SHP77 (cell line): ENCODE data around the gene CHST3.

Experiments
- DNase-seq, 2 experiments: peaks; one replicate each; lab custom pipeline; 2025; lab: John Stamatoyannopoulos, UW

Gene CHST3

DNA sequence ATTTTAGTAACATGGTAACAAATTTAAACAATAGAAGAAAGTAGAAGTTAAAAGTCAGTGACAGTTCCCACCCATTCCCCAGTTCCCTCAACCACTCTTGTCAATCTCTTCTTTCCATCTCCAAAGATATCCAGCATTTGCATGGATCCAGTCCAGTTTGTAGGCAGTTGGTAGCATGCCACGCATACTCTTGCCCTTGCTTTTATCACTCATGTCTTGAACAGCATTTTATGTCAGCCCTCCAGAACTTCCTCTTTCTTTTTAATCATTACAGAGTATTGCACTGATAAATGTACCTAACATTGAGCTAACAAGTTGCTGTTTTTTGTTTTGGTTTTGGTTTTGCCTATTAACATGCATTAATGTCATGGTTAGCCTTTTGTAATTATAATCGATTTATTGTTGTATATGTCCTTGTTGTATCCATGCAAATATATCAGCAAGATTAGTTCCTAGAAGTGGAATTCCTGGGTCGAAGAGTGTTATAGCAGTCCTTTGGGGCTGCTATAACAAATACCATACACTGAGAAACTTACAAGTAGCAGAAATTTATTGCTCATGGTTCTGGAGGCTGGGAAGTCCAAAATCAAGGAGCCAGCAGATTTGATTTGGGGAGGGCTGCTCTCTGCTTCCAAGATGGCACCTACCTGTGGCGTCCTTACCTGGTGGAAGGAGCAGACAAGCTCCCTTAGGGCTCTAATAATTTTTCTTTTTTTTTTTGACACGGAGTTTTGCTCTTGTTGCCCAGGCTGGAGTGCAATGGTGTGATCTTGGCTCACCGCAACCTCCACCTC lies 25.7 kb downstream of the CHST3 start:
- DNase-seq = no peak

DNA sequence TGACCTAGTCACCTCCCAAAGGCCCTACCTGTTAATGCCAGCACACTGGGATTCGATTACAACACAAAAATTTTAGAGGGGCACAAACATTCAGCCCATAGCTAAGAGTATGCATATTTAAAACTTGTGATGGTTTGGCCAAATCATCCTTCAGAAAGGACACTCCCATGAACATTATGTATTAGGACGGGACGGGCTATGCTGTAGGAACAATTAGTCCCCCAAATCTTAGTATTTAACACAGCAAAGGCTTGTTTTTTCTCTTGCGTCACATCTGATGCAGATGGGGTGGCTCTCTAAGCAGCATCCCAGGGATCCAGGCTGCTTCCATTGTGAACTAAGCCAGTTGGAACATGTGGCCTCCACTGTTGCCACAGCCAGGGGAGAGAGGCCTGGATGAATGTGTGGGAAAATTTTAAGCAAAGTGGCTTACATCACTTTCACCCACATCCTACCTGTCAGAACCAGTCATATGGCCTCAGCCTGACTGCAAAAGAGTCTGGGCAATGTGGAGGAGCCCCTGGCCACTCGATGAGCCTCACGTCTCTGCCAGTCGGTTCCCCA lies 26.6 kb downstream of the CHST3 start:
- DNase-seq = no peak

DNA sequence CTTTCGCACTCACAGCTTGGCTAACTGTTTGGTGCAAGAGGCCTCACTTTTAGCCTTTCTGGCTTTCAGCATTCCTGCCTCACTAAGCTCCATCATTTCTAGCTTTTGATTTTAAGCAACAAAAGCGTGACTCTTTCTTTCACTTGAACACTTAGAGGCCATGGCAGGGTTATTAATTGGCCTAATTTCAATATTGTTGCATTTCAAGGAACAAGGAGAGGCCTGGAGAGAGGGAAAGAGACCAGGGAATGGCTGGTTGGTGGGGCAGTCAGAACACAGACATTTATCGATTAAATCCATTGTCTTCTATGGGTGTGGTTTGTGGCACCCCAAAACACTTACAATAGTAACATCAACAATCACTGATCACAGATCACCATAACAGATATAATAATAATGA lies 31.3 kb downstream of the CHST3 start:
- DNase-seq = no peak

DNA sequence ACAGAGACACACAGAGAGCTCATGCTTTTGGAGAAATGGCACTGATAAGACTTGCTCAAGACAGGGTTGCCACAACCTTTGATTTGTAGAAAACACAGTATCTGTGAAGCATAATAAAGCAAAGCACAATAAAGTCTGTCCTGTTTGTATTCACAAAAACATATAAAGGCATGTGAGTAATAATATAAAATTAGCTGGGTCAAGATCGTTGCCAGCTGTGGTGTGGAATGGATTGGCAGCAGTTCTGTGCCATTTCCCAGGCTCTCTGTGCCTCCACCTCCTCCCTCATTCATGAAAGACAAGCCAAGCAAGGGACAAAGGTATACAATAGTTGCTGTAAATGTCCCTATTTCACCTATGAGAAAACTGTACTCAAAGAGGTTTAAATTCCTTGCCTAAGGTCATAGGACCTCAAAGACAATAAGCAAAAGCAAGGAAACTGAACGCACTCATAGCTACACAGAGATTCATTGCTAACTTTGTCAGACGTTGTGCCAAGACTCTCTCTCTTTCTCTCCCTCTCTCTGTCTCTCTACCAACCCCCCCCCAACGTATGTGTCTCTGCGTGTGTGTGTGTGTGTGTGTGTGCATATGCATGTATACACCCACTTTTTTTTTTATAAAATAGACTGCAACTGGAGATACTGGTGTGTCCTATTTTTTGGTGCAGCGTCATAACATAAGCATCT lies 31.8 kb downstream of the CHST3 start:
- DNase-seq = no peak

DNA sequence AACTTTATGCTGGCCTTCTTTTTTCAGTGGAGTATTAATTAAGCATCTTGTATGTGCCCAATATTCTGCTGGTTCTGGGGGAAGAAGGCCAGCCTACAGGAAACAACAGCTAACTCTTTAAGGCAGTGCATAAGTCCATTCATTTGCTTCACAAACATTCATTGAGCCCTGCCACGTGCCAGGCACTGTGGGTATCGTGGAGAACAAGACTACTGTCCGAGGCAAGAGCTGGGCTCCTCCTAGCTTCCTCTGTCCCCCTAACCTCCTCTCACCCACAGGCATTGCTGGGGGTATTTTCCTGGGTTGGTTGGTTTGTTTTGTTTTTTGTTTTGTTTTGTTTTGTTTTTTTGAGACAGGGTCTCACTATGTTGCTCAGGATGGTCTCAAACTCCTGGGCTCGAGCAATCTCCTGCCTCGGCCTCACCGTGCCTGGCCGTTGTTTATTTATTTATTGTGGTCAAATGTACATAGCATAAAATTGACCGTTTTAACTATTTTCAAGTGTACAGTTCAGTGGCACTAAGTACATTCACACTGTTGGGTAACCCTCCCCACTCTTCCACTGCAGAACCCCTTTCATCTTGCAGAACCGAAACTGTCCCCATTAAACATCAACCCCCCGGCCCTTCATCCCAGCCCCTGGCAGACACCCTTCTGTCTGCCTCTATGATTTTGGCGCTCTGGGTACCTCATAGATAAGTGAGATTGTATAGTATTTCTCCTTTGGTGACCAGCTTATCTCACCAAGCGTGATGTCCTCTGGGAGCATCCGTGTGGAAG lies 32.6 kb downstream of the CHST3 start:
- no peak for DNase-seq

DNA sequence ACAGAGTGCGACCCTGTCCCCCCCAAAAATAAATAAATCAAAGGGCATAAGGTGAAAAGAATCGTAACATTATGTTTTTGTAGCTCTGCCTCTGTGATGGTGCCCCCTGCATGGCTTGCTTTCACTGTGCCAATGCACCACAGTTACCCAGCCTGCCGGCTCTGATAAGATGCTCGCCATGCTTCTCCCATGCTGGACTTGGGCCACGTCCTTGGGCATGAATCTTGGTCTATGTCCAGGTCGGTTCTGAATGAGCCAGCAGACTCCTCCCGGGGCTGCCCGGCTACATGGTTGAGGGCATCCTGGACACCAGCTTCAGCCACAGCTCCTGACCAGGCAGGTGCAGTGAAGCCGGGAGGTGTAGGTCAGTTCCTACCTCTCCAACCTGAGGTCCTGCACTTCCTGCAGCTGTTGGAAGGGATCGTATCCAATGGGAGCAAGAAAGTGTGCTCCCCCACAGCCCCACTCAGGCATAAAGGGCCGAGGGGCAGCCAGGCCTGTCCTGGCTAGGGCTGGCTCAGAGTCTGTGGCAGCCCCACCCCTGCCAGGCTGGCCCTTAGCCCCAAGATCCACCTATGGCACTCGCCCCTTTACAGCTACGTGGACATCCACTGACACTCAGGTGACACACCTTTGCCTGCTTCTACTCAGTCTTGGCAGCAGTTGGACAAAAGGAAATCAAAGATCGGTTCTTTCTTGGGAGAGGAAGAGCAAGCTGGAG lies 34.1 kb downstream of the CHST3 start:
- no peak for DNase-seq

DNA sequence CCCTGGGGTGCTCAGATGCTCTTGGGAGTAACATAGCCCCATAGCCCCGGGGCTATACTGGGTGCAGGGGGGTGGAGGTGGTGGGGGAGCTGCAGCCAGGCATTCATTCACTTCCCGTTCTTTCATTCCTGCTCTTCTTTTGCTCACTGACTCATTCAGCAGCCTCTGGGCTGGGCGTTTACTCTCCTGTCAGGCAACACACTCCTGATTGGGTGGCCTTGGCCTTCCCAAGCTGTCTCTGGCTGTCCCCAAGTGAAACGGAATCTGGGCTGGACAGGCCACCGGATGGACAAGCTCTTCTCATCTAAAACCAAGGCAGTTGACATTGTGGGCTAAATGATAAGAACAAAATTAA lies 34.6 kb downstream of the CHST3 start:
- no peak for DNase-seq

DNA sequence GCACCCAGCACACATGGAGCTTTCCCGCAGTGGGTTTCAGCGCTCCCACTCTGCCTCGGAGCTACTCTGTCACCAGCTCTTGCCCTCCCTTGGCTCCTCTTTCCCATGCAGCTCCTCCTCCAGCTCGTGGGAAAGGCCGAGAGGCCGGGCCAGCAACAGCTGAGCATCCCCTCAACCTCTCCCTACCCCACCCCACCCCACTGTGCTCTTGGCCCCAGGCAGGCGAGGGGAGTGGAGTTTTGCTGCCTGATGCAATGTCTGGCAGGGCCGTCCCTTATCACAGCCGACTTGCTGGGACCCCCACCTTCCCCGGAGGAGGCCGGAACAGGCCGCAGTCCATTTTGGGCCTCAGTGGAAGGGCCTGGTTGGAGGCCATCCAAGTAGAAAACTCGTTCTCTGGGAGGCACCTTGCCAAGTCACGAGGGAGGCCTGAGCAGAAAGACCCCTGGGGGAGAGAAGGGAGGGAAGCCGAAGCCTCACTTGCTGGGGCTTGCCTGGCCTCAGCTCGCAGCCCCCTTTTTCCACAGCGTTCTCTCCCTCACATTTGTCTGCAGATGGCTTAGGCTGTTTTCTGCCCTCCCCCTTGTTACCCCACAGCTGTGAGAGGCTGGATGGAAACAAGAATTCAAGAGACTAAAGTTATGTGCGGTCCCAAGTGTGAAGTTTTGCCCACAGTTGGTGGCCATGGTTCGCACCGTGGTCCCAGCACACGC lies 35.3 kb downstream of the CHST3 start:
- no peak for DNase-seq

DNA sequence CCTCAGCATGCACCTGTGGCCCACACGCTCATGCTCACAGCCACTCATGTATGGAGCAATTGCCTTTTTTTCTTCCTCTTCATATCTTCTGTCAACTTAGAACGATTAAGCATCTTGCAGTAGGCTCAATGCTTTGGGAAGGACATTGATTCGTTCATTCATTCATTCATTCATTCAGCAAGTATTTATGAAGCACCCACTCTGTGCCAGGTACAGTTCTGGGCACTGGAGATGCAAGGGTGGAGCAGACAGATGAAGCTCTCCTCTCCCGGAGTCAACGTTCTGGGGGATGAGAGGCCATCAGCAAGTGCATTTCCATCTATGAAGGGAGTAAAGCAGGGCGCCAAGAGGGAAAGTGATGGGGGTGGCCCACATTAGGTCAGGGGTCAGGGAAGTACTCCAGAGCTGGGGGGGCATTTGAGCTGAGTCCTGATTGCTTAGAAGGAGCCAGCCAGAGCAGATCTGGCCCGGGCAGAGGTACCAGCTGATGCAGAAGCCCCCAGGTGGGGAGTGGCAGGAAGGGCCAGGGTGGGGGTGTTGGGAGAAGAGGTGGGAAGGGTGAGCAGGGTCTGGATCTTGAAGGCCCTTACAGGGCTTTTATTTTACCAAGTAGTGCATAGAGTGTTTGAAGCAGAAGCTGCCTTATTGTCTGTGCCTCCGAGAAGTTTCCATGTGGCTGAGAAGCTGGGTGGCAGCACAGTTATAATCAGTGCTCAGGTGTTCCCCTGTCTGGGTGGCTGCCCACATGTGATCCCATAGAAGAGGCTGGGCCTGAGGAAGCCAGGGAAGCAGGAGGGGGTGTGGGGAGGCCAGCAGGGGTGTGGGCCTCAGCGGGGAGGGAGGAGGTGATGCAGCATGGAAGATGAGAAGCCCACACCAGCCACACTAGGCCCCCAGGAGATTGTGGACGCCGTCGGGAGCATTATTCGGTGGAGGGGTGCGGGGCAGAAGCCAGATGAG lies 36.2 kb downstream of the CHST3 start:
- no peak for DNase-seq

DNA sequence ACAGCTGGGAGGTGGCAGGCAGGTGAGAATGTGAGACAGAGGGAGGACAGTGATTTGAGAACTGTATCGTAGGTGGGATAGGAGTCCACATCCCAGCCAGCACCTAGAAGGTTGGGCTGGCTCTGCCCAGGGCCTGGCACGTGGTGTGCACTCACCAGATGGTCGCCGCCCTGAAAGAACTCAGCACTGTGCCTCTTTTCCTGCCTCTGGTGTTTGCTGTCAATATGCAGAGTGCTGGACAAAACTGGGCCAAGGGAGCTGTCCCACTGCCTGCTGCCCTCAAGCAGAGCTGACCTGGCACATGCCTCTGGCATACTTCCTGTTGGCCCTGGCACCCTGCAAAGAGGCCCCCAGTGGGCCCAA lies 36.8 kb downstream of the CHST3 start:
- DNase-seq = no peak

DNA sequence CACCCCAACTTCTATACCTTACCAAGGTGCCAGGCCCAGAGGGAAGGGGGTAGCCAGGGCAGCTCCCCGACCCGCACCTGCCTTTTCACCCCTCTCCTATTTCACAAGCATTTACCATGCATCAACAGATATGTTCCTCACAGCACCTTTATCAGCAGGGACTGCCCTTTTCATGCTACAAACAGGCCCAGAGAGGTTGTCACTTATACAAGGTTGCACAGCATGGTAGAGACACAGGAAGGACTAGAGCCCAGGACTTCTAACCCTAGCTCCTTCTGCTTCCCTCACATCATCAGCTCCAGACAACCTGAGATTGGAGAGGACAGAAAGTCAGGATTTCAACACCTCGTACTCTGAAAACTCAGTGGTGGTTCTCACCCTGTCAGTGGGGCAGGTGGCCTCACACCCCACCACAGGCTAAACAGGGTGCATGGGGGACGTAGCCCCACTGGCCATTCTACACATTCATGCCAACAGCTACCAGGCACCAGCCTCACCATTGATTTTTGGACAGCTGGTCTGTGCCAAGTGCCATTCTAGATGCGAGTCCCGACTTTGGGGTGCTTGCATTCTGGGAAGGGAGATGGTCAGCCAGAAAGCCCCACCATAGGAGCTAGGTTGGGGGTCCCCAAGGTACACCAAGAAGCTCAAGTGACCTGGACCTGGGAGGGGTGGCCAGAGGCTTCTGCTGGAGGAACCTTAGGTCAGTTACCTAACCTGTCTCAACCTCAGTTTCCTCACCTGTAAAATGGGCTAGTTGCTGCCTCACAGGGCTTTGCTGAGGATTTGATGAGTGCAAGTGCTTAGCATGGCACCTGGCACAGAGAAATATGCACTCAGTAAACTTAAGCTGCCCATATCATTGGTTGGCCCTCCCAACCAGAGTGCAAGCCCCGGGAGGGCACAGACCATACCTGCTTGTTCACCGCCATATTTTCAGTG lies 38.4 kb downstream of the CHST3 start:
- DNase-seq = no peak

DNA sequence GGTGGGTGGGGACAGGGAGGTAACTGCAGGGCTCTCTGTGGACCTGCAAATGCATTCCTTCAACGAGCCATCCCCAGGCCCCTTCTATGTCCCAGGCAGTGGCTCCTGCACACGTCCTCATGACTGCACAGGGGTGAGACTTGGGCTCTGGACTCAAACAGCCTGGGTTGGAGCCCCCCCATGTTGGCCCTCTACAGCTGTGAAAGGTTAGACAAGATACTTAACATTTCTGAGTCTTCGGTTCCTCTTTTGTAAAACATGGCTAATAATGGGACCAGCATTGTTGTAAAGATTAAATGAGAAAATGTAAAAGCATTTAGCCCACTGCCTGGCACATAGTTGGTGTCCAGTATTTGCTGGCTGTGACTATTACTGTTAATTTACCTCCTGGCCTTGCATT lies 41.8 kb downstream of the CHST3 start:
- DNase-seq = no peak

DNA sequence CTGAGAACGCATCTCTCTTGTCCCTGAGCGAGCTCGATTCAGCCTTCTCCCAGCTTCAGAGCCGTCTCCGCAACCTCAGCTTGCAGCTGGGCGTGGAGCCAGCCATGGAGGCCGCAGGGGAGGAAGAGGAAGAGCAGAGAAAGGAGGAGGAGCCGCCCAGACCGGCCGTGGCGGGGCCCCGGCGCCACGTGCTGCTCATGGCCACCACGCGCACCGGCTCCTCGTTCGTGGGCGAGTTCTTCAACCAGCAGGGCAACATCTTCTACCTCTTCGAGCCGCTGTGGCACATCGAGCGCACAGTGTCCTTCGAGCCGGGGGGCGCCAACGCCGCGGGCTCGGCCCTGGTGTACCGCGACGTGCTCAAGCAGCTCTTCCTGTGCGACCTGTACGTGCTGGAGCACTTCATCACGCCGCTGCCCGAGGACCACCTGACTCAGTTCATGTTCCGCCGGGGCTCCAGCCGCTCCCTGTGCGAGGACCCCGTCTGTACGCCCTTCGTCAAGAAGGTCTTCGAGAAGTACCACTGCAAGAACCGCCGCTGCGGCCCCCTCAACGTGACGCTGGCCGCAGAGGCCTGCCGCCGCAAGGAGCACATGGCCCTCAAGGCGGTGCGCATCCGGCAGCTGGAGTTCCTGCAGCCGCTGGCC lies 43.2 kb downstream of the CHST3 start:
- DNase-seq = no peak

DNA sequence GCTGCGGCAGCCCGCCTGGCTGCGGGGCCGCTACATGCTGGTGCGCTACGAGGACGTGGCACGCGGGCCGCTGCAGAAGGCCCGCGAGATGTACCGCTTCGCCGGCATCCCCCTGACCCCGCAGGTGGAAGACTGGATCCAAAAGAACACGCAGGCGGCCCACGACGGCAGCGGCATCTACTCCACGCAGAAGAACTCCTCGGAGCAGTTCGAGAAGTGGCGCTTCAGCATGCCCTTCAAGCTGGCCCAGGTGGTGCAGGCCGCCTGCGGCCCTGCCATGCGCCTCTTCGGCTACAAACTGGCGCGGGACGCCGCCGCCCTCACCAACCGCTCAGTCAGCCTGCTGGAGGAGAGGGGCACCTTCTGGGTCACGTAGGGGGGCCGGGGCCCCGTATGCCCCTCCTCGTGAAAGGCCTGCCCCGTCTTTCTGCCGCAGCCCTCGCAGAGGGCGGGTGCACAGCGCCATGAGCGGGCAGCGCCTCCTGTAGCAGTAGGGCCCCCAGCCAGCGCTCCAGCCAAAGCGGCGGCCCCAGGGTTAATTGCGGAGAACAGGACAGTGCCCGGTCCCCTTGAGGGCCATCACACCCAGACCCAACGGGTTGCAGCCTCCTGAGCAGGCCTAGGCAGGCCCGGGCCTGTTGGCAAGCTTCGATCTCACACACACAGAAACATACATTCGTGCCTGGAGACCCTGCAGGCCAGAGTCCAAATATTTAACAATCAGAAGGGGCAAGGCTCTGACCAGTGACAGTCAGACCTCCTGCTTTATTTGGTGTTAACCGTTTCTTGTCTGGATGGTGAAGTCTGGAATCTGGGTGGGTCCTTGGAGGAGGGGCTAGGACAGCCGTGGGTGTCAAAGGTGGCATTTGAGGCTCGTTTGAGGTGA lies 44.1 kb downstream of the CHST3 start:
- no peak for DNase-seq

DNA sequence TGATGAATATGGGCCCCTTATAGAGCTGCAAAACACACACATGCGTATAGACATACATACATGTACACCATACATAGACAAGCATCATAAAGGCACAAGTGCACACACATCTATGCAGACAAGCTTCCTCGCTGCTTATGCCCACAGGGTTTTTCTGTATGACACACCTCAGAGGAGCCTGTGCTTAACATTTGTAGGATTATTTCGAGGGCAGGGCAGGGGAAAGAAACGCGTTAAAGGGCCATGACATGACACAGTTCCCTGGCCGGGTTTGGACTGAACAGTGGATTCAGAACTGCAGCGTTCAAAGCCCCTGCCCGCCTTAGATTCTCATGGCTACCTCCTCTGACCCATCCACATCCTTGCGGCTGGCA lies 44.8 kb downstream of the CHST3 start:
- DNase-seq = no peak

DNA sequence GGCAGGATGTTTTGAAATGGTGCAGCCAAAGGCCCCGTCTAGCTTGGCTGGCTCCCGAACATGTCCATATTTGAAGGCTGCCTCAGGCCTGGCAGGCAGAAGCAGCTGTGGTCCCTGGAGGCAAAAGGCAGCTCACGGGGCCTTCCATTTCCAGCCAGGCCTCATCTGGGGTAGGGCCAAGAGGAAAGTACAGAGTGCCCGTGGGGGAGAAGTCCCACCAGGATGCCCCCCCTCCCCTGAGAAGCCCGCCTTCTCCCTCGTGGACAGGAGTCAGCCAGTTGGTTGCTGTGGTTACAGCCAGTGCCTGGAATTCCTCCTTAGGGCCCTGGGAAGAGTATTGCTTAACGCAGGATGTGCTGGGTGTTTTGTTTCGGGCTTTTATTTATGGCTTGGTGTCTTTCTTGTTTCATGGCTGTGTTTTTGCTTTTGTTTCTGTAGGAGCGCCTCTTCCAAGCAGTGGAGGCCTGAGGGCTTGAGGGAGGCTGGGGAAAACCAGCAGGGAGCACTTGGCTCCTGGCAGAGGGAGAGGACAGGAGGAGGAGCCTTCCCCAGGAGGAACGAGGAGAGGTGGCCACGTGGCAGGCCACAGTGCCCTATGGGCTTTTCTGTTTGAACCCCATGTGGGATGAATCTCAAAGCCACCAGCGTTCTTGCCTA lies 45.4 kb downstream of the CHST3 start:
- DNase-seq = no peak
